Body of pancreas (tissue), 4 donors: ENCODE data around the gene VDAC2. TPM values are rescaled to one million over a fixed set of nuclear protein-coding genes. Genes with fewer than 3 reads are reported as not detected.
"Not testable (repeated sequence)": the region's sequence is repeated elsewhere in the genome, so short reads cannot be mapped to it uniquely, and the experiment has no call there.

Experiments
- ATAC-seq: fragments of 150-250 bp; one replicate; pipeline ENCODE4 v1.9.1; 2016
- DNase-seq, 4 donors: peaks; one replicate each; pipeline ENCODE4 v3.0.0-alpha.2; 2019
- H3K27ac ChIP-seq, 4 donors: fragments of 200-600 bp; sonication (generic); 1 replicate in 3 of 4; 2 replicates in 1 of 4; pipeline versions ENCODE4 v1.5.1 to v1.6.1; 2016 to 2019; ENCODE audit warnings: mild to moderate bottlenecking in 1 of 4, mixed read lengths in 1 of 4, moderate library complexity in 1 of 4
- H3K27me3 ChIP-seq, 2 donors: fragments of 200-600 bp; sonication (generic); one replicate each; pipeline ENCODE4 v1.6.0; 2016; ENCODE audit warnings: mild to moderate bottlenecking in 1 of 2
- H3K36me3 ChIP-seq, 2 donors: fragments of 200-600 bp; sonication (generic); replicated peaks in 1 of 2; 2 replicates each; pipeline ENCODE4 v1.5.1; 2016; ENCODE audit warnings: low read depth in 2 of 2; ENCODE audit not compliant: insufficient read depth in 1 of 2
- H3K4me1 ChIP-seq: fragments of 200-600 bp; sonication (generic); one replicate; pipeline ENCODE4 v1.6.0; 2016
- H3K4me3 ChIP-seq, 2 donors: fragments of 200-600 bp; sonication (generic); 1 replicate in 1 of 2; 2 replicates in 1 of 2; pipeline ENCODE4 v1.5.1; 2016 to 2019
- H3K9me3 ChIP-seq, 3 donors: fragments of 200-600 bp; sonication (generic); 1 replicate in 2 of 3; 2 replicates in 1 of 3; pipeline ENCODE4 v1.5.1; 2016
- POLR2A ChIP-seq, 3 donors: fragments of 450-650 bp; IDR thresholded peaks; one replicate each; pipeline ENCODE4 v1.6.1; 2016; ENCODE audit warnings: antibody characterized with exemption in 3 of 3, mild to moderate bottlenecking in 2 of 3
- WGBS, 2 donors: methylation state at CpG; one replicate each; pipeline ENCODE4 v1.1.5; 2017; 5-methylcytosine and 5-hydroxymethylcytosine counted together
- intact Hi-C: fragments of 100-400 bp; cut with DNase I; formaldehyde crosslinking; loops from one replicate; pipeline ENCODE4 v1.15.1; 2023
- total RNA-seq, 2 donors: library from RNA; depleted of rRNA; stranded (reverse); fragments of >200 nt; gene quantifications; one replicate each; pipeline ENCODE4 v1.1.0, GENCODE V29; 2016
- TF ChIP-seq, protein P1 (sequence below), 7 experiments: fragments of 450-650 bp in 4 of 7; fragments of 200-600 bp in 3 of 7; sonication (generic) in 3 of 7; IDR thresholded peaks; one replicate each; pipeline ENCODE4 v1.5.1; 2016 to 2019; ENCODE audit warnings: antibody characterized with exemption in 7 of 7

VDAC2 gene
- total RNA-seq, 2 donors from 2014 or later, result 52.7 to 71.3 TPM

DNA sequence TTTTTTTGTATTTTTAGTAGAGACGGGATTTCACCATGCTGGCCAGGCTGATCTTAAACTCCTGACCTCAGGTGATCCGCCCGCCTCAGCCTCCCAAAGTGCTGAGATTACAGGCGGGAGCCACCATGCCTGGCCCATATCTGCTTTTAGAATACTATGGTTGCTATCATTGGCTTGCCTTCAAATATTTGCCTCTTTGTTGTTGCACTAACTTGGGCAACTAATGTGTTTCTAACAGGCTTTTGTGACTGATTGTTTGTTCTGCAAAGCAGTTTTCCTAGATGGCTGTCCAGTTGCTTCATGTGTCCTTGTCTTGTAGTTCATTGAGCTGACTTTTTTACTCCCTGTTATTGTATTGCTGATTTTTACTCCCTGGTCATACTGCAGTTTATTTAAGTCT, 9.7 kb downstream of the VDAC2 start:
- DNase-seq, result no peak
- intact Hi-C loops, result no loop called here
- Histone ChIP-seq H3K27me3 (no peaks in the 10 kb centered on the region), H3K36me3 (peaks cover 4 to 39% of the 10 kb centered on the region in 2 donors), H3K9me3 (no peaks in the 10 kb centered on the region), H3K4me3 (no peak overlapping the region), H3K4me1 (peaks cover 36% of the 10 kb centered on the region), H3K27ac (no peak overlapping the region)
- ATAC-seq, result no peak
- TF ChIP-seq, protein P1, sequence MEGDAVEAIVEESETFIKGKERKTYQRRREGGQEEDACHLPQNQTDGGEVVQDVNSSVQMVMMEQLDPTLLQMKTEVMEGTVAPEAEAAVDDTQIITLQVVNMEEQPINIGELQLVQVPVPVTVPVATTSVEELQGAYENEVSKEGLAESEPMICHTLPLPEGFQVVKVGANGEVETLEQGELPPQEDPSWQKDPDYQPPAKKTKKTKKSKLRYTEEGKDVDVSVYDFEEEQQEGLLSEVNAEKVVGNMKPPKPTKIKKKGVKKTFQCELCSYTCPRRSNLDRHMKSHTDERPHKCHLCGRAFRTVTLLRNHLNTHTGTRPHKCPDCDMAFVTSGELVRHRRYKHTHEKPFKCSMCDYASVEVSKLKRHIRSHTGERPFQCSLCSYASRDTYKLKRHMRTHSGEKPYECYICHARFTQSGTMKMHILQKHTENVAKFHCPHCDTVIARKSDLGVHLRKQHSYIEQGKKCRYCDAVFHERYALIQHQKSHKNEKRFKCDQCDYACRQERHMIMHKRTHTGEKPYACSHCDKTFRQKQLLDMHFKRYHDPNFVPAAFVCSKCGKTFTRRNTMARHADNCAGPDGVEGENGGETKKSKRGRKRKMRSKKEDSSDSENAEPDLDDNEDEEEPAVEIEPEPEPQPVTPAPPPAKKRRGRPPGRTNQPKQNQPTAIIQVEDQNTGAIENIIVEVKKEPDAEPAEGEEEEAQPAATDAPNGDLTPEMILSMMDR (IDR thresholded peaks at IDR 0.05), result no peak
- no peak for TF ChIP-seq POLR2A (IDR thresholded peaks at IDR 0.05)
- WGBS, 2 donors, result 82 to 88% methylated on average over 4 of the region's 4 CpGs

DNA sequence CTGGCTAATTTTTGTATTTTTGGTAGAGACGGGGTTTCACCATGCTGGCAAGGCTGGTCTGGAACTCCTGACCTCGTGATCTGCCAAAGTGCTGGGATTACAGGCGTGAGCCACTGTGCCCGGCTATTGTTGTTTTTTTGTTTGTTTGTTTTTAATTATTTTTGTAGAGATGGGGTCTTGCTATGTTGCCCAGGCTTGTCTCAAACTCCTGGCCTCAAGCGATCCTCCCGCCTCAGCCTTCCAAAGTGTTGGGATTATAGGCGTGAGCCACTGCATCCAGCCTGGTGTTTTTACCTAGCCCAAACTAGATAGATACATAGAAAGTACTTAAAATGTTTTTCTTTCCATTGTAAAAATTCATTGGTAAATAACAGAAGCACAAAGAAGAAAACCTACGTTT, 10.9 kb downstream of the VDAC2 start:
- H3K27ac ChIP-seq, ATAC-seq, intact Hi-C loops, DNase-seq, H3K9me3 ChIP-seq, H3K4me3 ChIP-seq, H3K27me3 ChIP-seq: not testable (repeated sequence)
- Histone ChIP-seq H3K4me1 (peaks cover 41% of the 10 kb centered on the region), H3K36me3 (peaks cover 4 to 39% of the 10 kb centered on the region in 2 donors)
- 91 to 92% methylated on average over 8 of the region's 8 CpGs for WGBS, 2 donors

- peaks cover 54% of the 10 kb centered on the region for H3K4me1 ChIP-seq
- H3K27me3 ChIP-seq, result no peaks in the 10 kb centered on the region
- ATAC-seq (no peak), DNase-seq (no peak)
- no peak overlapping the region for H3K4me3 ChIP-seq
- 38 to 44% methylated on average over 2 of the region's 2 CpGs for WGBS, 2 donors
- no peak for TF ChIP-seq POLR2A (IDR thresholded peaks at IDR 0.05)
- TF ChIP-seq, protein P1 (IDR thresholded peaks at IDR 0.05), result no peak
- peak overlapping the region; percentile 42 to 84 (median 74) for H3K27ac ChIP-seq
- intact Hi-C loops, result no loop called here
- H3K9me3 ChIP-seq, result no peaks in the 10 kb centered on the region
- H3K36me3 ChIP-seq, result peaks cover 4 to 34% of the 10 kb centered on the region in 2 donors
Observed at GRCh38 chr10:75223507-75223906, 12.9 kb downstream of the VDAC2 start.

DNA sequence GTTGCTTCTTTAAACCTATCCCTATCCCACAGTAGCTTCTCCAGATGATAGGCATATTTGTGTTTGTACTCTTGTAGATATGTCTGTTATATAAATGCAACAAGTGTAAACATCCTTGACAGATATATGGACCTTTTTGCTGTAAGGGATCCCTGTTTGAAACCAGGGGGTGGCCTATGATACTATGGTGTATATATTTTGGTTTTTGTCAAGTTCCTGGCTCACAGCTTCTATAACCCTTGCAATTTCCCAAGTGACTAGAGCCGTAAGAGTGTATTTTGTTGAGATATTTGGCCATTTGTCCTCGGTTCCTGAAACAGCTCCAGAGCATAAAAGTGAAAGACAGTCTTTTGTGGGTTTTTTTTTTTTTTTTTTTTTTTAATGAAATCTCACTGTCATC, 15.5 kb downstream of the VDAC2 start:
- no peak for ATAC-seq
- TF ChIP-seq POLR2A (IDR thresholded peaks at IDR 0.05), result no peak
- TF ChIP-seq, protein P1 (IDR thresholded peaks at IDR 0.05), result no peak
- WGBS, 2 donors, result 29 to 61% methylated on average over 2 of the region's 2 CpGs
- Histone ChIP-seq H3K4me1 (peaks cover 65% of the 10 kb centered on the region), H3K4me3 (no peak overlapping the region), H3K27ac (peak overlapping the region in 3 of 4 donors; percentile 71 to 84 (median 76)), H3K27me3 (no peaks in the 10 kb centered on the region), H3K9me3 (no peaks in the 10 kb centered on the region), H3K36me3 (peaks cover 0 to 17% of the 10 kb centered on the region in 2 donors)
- DNase-seq, result no peak
- intact Hi-C loops, result no loop called here

DNA sequence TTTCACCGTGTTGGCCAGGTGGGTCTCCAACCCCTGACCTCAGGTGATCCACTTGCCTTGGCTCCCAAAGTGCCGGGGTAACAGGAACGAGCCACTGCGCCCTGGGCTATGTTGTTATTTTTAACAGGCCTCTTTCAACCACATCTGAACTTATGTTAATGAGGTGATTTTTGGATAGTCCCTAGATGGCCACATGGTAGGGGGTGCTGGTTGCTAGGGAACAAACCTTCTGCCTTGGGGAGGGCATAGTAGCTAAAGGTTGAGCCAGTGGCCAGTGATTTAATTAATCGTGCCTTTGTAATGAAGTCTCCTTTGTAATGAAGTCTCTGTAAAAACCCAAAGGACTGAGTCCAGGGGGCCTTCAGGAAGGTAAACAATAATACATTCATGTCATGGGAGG, 16.1 kb downstream of the VDAC2 start:
- ATAC-seq, result no peak
- Histone ChIP-seq H3K4me3 (no peak overlapping the region), H3K27ac (peak overlapping the region in 3 of 4 donors; percentile 71 to 84 (median 76)), H3K36me3 (peaks cover 0 to 18% of the 10 kb centered on the region in 2 donors), H3K4me1 (peaks cover 65% of the 10 kb centered on the region), H3K27me3 (no peaks in the 10 kb centered on the region), H3K9me3 (no peaks in the 10 kb centered on the region)
- intact Hi-C loops, result no loop called here
- 61 to 72% methylated on average over 5 of the region's 5 CpGs for WGBS, 2 donors
- TF ChIP-seq, protein P1 (IDR thresholded peaks at IDR 0.05), result no peak
- TF ChIP-seq POLR2A (IDR thresholded peaks at IDR 0.05), result no peak
- DNase-seq, result no peak
